Ovary (tissue), 9 donors: ENCODE data around the gene PTPRN2. TPM values are rescaled to one million over a fixed set of nuclear protein-coding genes. Genes with fewer than 3 reads are reported as not detected.

Experiments used
- DNase-seq, 5 donors: peaks; one replicate each; pipeline ENCODE4 v3.0.0-alpha.2; 2019 to 2020
- H3K27ac ChIP-seq, 2 donors: fragments of 200-600 bp; one replicate each; pipeline versions ENCODE4 v1.5.1 to v1.8.0; 2019 to 2022
- H3K27me3 ChIP-seq: fragments of 200-600 bp; one replicate; pipeline ENCODE4 v1.8.0; 2022
- H3K36me3 ChIP-seq: fragments of 200-600 bp; sonication (generic); one replicate; pipeline ENCODE4 v1.5.1; 2019
- H3K4me1 ChIP-seq: one replicate; pipeline ENCODE4 v1.8.1; 2013; ENCODE audit warnings: mild to moderate bottlenecking, moderate library complexity; ENCODE audit not compliant: insufficient read depth
- H3K4me3 ChIP-seq: fragments of 200-600 bp; sonication (generic); one replicate; pipeline ENCODE4 v1.5.1; 2017
- H3K9me3 ChIP-seq, 2 donors: fragments of 200-600 bp in 1 of 2; sonication (generic) in 1 of 2; one replicate each; pipeline versions ENCODE4 v1.5.1 to v1.8.1; 2013 to 2019; ENCODE audit warnings: mild to moderate bottlenecking in 1 of 2, moderate library complexity in 1 of 2
- CTCF ChIP-seq, 3 donors: fragments of 450-650 bp in 2 of 3; fragments of 200-600 bp in 1 of 3; IDR thresholded peaks; one replicate each; pipeline versions ENCODE4 v1.5.1 to v1.8.0; 2016 to 2022; ENCODE audit warnings: antibody characterized with exemption in 3 of 3, mild to moderate bottlenecking in 1 of 3
- EP300 ChIP-seq: sonication (generic); formaldehyde crosslinking; IDR thresholded peaks from one replicate; pipeline ENCODE4 v1.6.1; 2017; ENCODE audit warnings: antibody characterized with exemption
- POLR2A ChIP-seq: fragments of 450-650 bp; IDR thresholded peaks from one replicate; pipeline ENCODE4 v1.6.1; 2017; ENCODE audit warnings: antibody characterized with exemption, mild to moderate bottlenecking, moderate library complexity
- WGBS, 3 donors: extraction: QIAGEN DNeasy Blood & Tissue Kit in 1 of 3; methylation state at CpG; one replicate each; pipeline versions ENCODE4 v1.1.5 to v1.1.7; 2013 to 2017; 5-methylcytosine and 5-hydroxymethylcytosine counted together
- intact Hi-C, 4 donors: fragments of 100-400 bp; cut with DNase I; formaldehyde crosslinking; loops; one replicate each; pipeline versions ENCODE4 v1.11.0 to v1.15.1; 2022 to 2023
- polyA plus RNA-seq, 2 donors: library from polyadenylated mRNA; stranded (reverse); fragments of 200-250 nt in 1 of 2; fragments of 350-450 nt in 1 of 2; fragmentation: Illumina TruSeq in 1 of 2; extraction: RNeasy Lipid Tissue Mini Kit (QIAGEN cat#74804) in 1 of 2; gene quantifications; one replicate each; pipeline ENCODE4 v1.2.3, GENCODE V29; 2013 to 2014
- total RNA-seq, 7 donors: library from RNA; depleted of rRNA in 2 of 7; stranded (reverse); fragments of >200 nt in 2 of 7; fragmentation: NEBNext Ultra II Directional in 3 of 7; extraction: Animal tissue kit (Norgen Biotek cat#: 25700) in 3 of 7; gene quantifications; one replicate each; pipeline versions ENCODE4 v1.1.0 to v1.2.4, GENCODE V29; 2016 to 2023
- donor health status: DM: no; HTN: no; CAD: no; lungs with moderate emphysema.
- donor health status: DM: no; HTN: no; CAD: no.
- donor health status: Bipolar disorder and iron deficiency.
- donor health status: DM: yes; HTN: yes; CAD: no.
- donor health status: DM: no; HTN: no; CAD: no.
- donor health status: DM: yes; HTN: yes; CAD: no.

The PTPRN2 gene
- total and polyA plus RNA-seq, 9 donors = 3.5 to 11.1 (median 5.9) TPM

- H3K27ac ChIP-seq = no peak overlapping the region
- 68 to 80% (median 72%) methylated on average over 15 of the region's 15 CpGs for WGBS, 3 donors
- H3K27me3 ChIP-seq = no peaks in the 10 kb centered on the region
- no peak overlapping the region for H3K4me3 ChIP-seq
- H3K4me1 ChIP-seq = no peaks in the 10 kb centered on the region
- no peak for DNase-seq
- no peaks in the 10 kb centered on the region for H3K9me3 ChIP-seq
- intact Hi-C loops = no loop called here
- no peak for TF ChIP-seq EP300
- no peak for TF ChIP-seq POLR2A
- TF ChIP-seq CTCF (IDR thresholded peaks at IDR 0.05) = no peak
- H3K36me3 ChIP-seq = no peaks in the 10 kb centered on the region
Observed at GRCh38 chr7:157962458-157963306, 624.9 kb downstream of the PTPRN2 start.

GRCh38 chr7:157961731-157962457 is 625.7 kb downstream of the PTPRN2 start:
- H3K27me3 ChIP-seq = no peaks in the 10 kb centered on the region
- no peak overlapping the region for H3K4me3 ChIP-seq
- WGBS, 3 donors = 22 to 41% (median 22%) methylated on average over 29 of the region's 29 CpGs
- H3K9me3 ChIP-seq = no peaks in the 10 kb centered on the region
- TF ChIP-seq CTCF (IDR thresholded peaks at IDR 0.05) (no peak), EP300 (no peak), POLR2A (no peak)
- H3K36me3 ChIP-seq = no peaks in the 10 kb centered on the region
- DNase-seq = no peak
- no peaks in the 10 kb centered on the region for H3K4me1 ChIP-seq
- no peak overlapping the region for H3K27ac ChIP-seq
- intact Hi-C loops = no loop called here

- no peaks in the 10 kb centered on the region for H3K36me3 ChIP-seq
- DNase-seq = no peak
- TF ChIP-seq CTCF (IDR thresholded peaks at IDR 0.05) = no peak
- TF ChIP-seq EP300 = no peak
- TF ChIP-seq POLR2A = no peak
- H3K9me3 ChIP-seq = no peaks in the 10 kb centered on the region
- no peak overlapping the region for H3K27ac ChIP-seq
- 46 to 53% (median 51%) methylated on average over 13 of the region's 13 CpGs for WGBS, 3 donors
- no peaks in the 10 kb centered on the region for H3K27me3 ChIP-seq
- H3K4me1 ChIP-seq = no peaks in the 10 kb centered on the region
- intact Hi-C loops = no loop called here
- H3K4me3 ChIP-seq = no peak overlapping the region
Observed at GRCh38 chr7:157955348-157955999, 632.1 kb downstream of the PTPRN2 start.

- H3K27ac ChIP-seq = no peak overlapping the region
- 67 to 80% (median 69%) methylated on average over 7 of the region's 7 CpGs for whole genome bisulfite sequencing, 3 donors
- intact Hi-C loops = no loop called here
Observed at GRCh38 chr7:157954901-157955300, 632.7 kb downstream of the PTPRN2 start.

More at GRCh38 chr7:157954901-157955300, 632.7 kb downstream of the PTPRN2 start:
- no peaks in the 10 kb centered on the region for H3K36me3 ChIP-seq
- no peak for DNase-seq
- no peak overlapping the region for H3K4me3 ChIP-seq
- no peak for TF ChIP-seq POLR2A
- no peaks in the 10 kb centered on the region for H3K27me3 ChIP-seq
- H3K9me3 ChIP-seq = no peaks in the 10 kb centered on the region
- no peaks in the 10 kb centered on the region for H3K4me1 ChIP-seq
